HUES48 (cell line): ENCODE results near the gene MMP15.

Source experiments
- H3K27ac ChIP-seq: one replicate; pipeline ENCODE4 v1.7.0; 2013; ENCODE audit warnings: low read depth, low read length, inconsistent platforms
- H3K27me3 ChIP-seq: 2 replicates; pipeline ENCODE4 v1.6.1; 2013; ENCODE audit warnings: mild to moderate bottlenecking, low read length; ENCODE audit not compliant: control insufficient read depth, insufficient read depth
- H3K36me3 ChIP-seq: 2 replicates; pipeline ENCODE4 v1.6.1; 2013; ENCODE audit warnings: low read length; ENCODE audit not compliant: control insufficient read depth, insufficient read depth
- H3K4me1 ChIP-seq: 2 replicates; pipeline ENCODE4 v1.6.1; 2013; ENCODE audit warnings: mild to moderate bottlenecking, low read length; ENCODE audit not compliant: control insufficient read depth, insufficient read depth
- H3K4me3 ChIP-seq: 2 replicates; pipeline ENCODE4 v1.5.1; 2013; ENCODE audit warnings: mild to moderate bottlenecking, low read depth, low read length
- H3K9ac ChIP-seq: 2 replicates; pipeline ENCODE4 v1.6.1; 2013; ENCODE audit warnings: mild to moderate bottlenecking, low read depth, low read length, moderate library complexity
- H3K9me3 ChIP-seq: 2 replicates; pipeline ENCODE4 v1.6.1; 2013; ENCODE audit warnings: low read length; ENCODE audit not compliant: control insufficient read depth, insufficient read depth

Gene MMP15

DNA sequence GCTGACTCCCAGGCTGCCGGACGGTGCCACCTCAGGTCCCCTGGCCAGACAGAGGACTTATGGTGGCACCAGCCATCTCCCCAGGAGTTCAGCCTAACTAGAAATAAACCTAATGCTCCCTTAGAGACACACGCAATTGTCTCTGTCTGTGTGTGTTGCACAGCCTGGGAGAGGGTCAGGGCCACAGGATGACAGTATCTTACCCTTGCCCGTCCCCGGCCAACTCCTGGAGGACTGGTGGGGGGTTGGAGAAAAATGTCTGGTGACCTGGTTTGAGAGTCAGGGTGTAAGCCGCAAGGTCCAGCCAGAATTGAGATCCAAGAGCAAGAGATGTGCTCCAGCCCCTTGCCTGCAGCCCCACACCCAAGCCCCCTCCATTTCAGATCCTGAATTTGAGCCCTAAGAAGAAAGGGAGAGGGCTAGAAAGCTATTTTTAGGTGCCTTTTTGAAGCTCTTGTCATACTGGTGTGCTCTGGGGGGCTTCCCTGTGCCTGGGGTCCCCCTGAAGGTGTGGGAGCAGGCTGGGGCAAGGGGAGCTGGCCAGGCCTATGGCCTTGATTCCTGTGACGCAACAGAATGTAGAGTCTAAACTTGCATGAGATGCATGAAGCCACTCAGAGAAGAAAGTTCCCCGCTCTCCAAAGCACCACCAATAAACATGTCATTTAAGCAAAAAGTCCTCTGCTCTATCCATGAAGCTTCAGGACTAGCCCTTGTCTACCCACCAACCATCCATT, 37.9 kb upstream of the MMP15 start:
- Histone ChIP-seq H3K9ac (no peak overlapping the region), H3K4me1 (0 out of 2 replicates have a peak, but pooled peaks cover 3% of the 10 kb centered on the region), H3K4me3 (no peak overlapping the region), H3K27ac (no peak overlapping the region), H3K36me3 (no peaks in the 10 kb centered on the region), H3K9me3 (no peaks in the 10 kb centered on the region), H3K27me3 (peaks cover 31% of the 10 kb centered on the region)

- Histone ChIP-seq H3K36me3 (no peaks in the 10 kb centered on the region), H3K9me3 (no peaks in the 10 kb centered on the region), H3K9ac (no peak overlapping the region), H3K4me1 (0 out of 2 replicates have a peak, but pooled peaks cover 3% of the 10 kb centered on the region), H3K27me3 (peaks cover 29% of the 10 kb centered on the region), H3K4me3 (no peak overlapping the region), H3K27ac (no peak overlapping the region)
These were observed 36.6 kb upstream of the MMP15 start for GRCh38 chr16:57988929-57989328.

GRCh38 chr16:57991551-57992059, 33.9 kb upstream of the MMP15 start:
- H3K9ac ChIP-seq, result no peak overlapping the region
- H3K9me3 ChIP-seq, result no peaks in the 10 kb centered on the region
- peaks cover 11% of the 10 kb centered on the region; the same call in 1 of the 2 replicates for H3K36me3 ChIP-seq
- no peaks in the 10 kb centered on the region for H3K4me1 ChIP-seq
- no peak overlapping the region for H3K27ac ChIP-seq
- H3K4me3 ChIP-seq, result no peak overlapping the region
- peaks cover 6% of the 10 kb centered on the region for H3K27me3 ChIP-seq

GRCh38 chr16:57992084-57992483, 33.5 kb upstream of the MMP15 start:
- H3K36me3 ChIP-seq, result peaks cover 16% of the 10 kb centered on the region
- no peak overlapping the region for H3K27ac ChIP-seq
- H3K27me3 ChIP-seq, result peaks cover 2% of the 10 kb centered on the region
- H3K9ac ChIP-seq, result no peak overlapping the region
- no peak overlapping the region for H3K4me3 ChIP-seq
- H3K4me1 ChIP-seq, result no peaks in the 10 kb centered on the region
- H3K9me3 ChIP-seq, result no peaks in the 10 kb centered on the region

GRCh38 chr16:57993438-57993837, 32.1 kb upstream of the MMP15 start:
- no peak overlapping the region for H3K9ac ChIP-seq
- H3K4me3 ChIP-seq, result no peak overlapping the region
- H3K4me1 ChIP-seq, result no peaks in the 10 kb centered on the region; the same call in 1 of the 2 replicates
- H3K27ac ChIP-seq, result no peak overlapping the region
- no peaks in the 10 kb centered on the region for H3K9me3 ChIP-seq
- H3K36me3 ChIP-seq, result peaks cover 23% of the 10 kb centered on the region
- no peaks in the 10 kb centered on the region for H3K27me3 ChIP-seq

DNA sequence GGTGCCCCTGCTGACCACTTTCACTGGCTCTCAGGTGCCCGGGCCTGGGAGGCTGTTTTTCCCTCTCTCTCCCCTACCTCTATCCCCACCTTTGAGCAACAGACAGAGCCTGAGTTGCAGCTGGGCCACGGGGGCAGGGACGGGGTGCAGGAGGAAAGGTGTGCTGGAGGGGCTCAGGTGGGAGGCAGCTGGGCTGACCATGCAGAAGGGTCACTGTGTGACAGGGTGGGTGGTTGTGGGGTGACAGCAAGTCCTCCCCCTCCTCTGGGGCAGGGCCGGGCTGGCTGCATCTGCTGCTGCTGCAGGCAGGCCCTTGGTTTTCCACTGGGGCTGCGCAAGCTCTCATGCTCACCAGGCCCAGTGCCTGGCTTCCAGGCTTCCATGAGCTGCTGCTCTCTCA, 31.7 kb upstream of the MMP15 start:
- H3K9me3 ChIP-seq, result no peaks in the 10 kb centered on the region
- H3K4me1 ChIP-seq, result peaks cover 2% of the 10 kb centered on the region; the same call in 1 of the 2 replicates

DNA sequence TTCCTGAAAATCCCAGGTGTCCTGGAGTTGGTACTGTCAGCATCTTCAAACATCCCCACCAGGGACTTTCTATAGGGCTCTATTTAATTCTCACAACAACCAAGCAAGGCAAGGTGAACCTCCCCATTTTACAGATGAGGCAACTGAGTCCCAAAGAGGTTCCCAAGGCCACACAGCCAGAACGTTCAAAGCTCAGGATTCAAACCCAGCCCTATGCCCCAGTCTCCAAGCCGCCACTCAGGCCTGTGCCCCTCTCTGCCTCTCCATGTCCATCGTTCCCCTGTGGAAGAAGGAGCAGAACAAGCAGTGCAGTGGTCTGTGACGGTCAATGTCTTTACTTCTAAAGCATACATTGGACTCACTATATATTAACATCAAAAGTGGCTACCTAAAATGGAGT, 31.2 kb upstream of the MMP15 start:
- Histone ChIP-seq H3K27me3 (no peaks in the 10 kb centered on the region), H3K4me1 (peaks cover 7% of the 10 kb centered on the region; the same call in 1 of the 2 replicates), H3K4me3 (no peak overlapping the region)

More for the DNA sequence above, 31.7 kb upstream of the MMP15 start:
- peaks cover 23% of the 10 kb centered on the region for H3K36me3 ChIP-seq
- H3K27ac ChIP-seq, result no peak overlapping the region
- H3K9ac ChIP-seq, result no peak overlapping the region
- no peaks in the 10 kb centered on the region for H3K27me3 ChIP-seq
- H3K4me3 ChIP-seq, result no peak overlapping the region

DNA sequence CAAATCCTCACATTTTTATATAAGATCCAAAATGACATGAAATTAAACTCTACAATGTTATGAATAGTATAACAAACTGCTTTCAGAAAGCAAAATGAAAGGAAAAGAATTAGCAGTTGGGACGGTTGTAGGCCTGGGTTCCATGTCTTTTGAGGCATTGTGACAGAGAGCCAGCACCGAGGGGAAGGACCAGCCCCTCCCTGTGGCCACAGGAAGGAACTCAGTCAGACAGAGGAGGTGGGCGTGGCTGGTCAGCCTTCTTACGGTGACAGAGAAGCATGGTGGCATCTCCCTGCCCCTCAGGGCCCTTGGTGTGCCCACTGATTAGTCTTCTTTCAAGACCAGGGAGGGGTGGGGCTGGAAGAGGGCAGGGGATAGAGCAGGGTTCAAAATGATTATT, 30.8 kb upstream of the MMP15 start:
- H3K9me3 ChIP-seq, result no peaks in the 10 kb centered on the region
- H3K4me1 ChIP-seq, result peaks cover 11% of the 10 kb centered on the region; the same call in 1 of the 2 replicates
- no peak overlapping the region for H3K4me3 ChIP-seq
- no peak overlapping the region for H3K9ac ChIP-seq
- peaks cover 23% of the 10 kb centered on the region for H3K36me3 ChIP-seq
- H3K27me3 ChIP-seq, result no peaks in the 10 kb centered on the region
- H3K27ac ChIP-seq, result no peak overlapping the region

More for the DNA sequence above, 31.2 kb upstream of the MMP15 start:
- Histone ChIP-seq H3K36me3 (peaks cover 23% of the 10 kb centered on the region), H3K27ac (no peak overlapping the region), H3K9ac (no peak overlapping the region), H3K9me3 (no peaks in the 10 kb centered on the region)

GRCh38 chr16:57995721-57996405, 29.7 kb upstream of the MMP15 start:
- Histone ChIP-seq H3K4me3 (no peak overlapping the region), H3K9ac (no peak overlapping the region), H3K36me3 (peaks cover 23% of the 10 kb centered on the region), H3K27ac (no peak overlapping the region), H3K4me1 (peaks cover 12% of the 10 kb centered on the region; the same call in 1 of the 2 replicates), H3K9me3 (no peaks in the 10 kb centered on the region), H3K27me3 (no peaks in the 10 kb centered on the region)

DNA sequence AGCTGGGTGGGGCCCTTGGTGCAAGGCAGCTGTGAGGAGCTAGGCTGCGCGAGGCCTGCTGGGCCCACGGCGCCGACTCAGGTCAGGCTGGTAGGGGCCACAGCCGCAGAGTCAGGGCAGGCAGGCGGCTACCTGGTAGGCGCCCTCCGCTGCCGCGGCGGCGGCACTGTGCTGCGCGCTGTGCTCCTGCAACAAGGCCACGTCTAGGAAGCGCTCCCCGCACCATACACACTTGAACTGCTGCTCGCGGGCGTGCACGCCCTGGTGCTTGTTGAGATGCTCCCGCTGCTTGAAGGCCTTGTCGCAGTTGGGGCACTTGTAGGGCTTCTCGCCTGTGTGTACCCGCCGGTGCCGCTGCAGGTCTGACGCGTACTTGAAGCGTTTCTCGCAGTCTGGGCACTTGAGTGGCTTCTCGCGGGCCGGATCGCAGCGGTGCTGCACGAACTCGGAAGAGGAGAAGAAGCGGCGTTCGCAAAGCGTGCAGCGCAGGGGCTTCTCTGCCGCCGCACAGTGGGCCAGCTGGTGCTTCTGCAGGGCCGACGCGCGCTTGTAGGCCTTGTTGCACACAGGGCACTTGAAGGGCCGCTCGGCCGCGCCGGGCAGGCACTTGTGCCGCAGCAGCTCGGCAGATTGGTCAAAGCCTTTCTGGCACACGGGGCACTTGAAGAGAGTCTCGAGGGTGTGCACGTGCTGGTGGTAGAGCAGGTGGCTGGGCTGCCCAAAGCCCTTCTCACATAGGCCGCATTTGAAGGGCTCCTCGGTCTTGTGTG, 29.0 kb upstream of the MMP15 start:
- H3K27me3 ChIP-seq, result no peaks in the 10 kb centered on the region
- H3K36me3 ChIP-seq, result peaks cover 23% of the 10 kb centered on the region

More for the DNA sequence above, 29.0 kb upstream of the MMP15 start:
- peaks cover 12% of the 10 kb centered on the region; the same call in 1 of the 2 replicates for H3K4me1 ChIP-seq
- H3K27ac ChIP-seq, result no peak overlapping the region
- H3K9me3 ChIP-seq, result no peaks in the 10 kb centered on the region
- H3K4me3 ChIP-seq, result no peak overlapping the region
- no peak overlapping the region for H3K9ac ChIP-seq
